Epidermal melanocyte (primary cell): ENCODE measurements around the gene CLCF1.

ENCODE experiments used
- DNase-seq: peaks from one replicate; pipeline ENCODE4 v3.0.0; 2011; ENCODE audit warnings: low spot score; ENCODE audit not compliant: insufficient read length

CLCF1 gene

DNA sequence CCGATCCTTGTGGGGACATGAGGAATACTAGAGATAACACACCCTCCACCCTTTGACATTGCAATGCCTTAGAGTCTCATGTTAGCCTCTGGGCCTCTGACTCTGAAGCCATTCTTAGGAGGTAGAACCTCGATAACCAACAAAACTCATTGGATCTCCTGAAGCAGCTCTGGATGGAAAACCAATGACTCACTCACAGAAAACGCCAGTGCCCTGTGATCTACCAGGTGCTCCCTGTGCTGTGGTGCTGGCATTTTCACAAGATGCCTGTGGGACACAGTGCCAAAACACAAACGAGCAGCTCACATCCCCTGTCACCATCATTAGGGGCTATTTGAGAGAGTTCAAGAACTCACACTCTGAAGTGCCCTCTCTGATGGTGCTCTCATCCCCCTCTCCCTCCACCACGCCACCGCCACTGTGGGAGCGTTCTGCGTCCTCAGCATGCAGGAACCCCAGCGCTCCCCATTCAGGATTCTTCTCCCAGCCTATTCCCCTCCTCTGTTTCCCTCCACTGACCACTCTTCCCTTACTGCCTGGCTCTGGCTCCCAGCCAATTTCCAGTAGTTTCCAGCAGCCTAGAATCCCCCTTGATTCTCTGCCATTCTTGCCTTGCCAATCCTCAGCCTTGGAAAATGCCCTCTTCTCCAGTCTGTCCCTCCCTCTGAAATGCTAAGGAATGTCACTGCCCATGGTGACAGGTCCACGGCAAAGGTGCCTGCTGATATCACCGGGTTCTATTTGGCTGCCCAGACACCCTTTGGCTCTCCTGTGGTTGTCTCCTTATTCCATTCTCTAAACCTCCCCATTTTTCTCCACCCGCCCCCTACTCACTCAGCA, 15.3 kb downstream of the CLCF1 start:
- DNase-seq, result no peak

GRCh38 chr11:67356864-67357561, 16.4 kb downstream of the CLCF1 start:
- peak; percentile 76 for DNase-seq

DNA sequence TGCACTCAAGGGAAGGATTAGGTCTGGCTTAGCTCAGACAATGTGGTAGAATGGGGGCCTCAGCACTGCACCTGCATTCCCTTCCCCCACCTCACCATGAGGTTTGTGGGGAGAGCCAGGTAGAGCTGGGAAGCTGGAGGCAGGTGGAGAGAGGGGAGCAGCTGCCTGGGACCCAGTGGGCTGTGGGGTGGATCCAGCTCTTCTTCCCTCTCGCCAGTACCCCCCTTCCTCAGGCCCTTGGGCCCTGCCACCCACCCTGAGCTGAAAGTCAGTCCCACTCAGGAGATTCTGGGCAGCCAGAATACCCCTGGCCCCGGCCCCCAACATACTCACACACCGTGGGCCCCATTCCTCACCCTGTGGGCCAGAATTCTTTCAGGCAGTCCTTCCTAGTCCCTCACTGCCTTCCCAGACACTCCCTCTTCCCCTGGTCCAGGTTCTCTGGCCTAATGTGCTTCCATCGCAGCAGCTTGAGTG, 17.0 kb downstream of the CLCF1 start:
- DNase-seq, result no peak

- no peak for DNase-seq
These were observed 17.5 kb downstream of the CLCF1 start for GRCh38 chr11:67355794-67356386.

- no peak for DNase-seq
These were observed 18.2 kb downstream of the CLCF1 start for GRCh38 chr11:67355023-67355793.

DNA sequence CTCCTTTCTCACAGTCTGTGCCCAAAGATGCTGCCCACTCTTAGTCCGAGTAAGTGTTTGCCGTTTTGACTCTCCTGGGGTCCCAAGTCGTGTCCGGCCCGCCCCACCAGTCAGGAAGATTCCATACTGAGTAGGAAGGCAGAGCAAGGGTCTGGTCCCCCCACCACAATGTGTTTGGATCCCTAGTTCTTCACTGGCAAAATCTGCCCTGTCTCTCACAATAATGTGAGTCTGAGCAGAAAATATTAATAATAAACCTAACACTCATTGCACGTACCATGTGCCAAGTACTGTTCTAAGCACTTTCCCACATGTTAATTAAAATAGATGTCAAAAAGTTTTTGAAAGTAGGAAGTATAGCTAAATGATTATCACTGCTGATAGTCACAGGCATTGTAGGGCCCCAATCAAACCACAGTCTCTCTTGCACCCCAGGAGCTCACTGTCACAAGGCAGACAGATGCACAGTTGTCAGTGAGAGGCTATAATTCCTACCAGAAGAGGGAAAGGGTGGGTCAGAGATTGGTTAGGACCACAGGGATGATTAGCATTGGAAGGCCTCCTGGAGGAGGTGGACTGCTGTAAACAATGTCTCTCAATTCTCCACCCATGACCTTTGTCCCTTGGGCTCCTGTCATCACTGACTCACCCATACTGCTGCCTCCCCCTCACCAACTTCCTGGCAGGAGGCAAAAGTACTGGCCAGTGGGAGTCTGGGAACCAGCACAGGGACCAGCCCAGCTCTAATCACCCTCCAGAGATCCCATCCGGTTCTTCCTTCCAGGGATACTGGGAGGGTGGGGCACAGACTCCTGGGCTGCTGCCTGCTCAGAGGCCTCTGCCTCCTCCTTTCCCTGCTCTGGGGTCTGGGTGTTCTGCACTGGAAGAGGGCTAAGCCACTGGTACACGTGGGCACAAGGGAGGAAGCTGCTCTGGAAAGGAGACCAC, 19.0 kb downstream of the CLCF1 start:
- DNase-seq, result no peak

GRCh38 chr11:67353317-67354074, 19.9 kb downstream of the CLCF1 start, which contains the start of gene POLD4:
Gene POLD4 (minus strand): TSS chr11:67353546. CDS start chr11:67353399, 147 bp downstream.
- peak; percentile 91 for DNase-seq

DNA sequence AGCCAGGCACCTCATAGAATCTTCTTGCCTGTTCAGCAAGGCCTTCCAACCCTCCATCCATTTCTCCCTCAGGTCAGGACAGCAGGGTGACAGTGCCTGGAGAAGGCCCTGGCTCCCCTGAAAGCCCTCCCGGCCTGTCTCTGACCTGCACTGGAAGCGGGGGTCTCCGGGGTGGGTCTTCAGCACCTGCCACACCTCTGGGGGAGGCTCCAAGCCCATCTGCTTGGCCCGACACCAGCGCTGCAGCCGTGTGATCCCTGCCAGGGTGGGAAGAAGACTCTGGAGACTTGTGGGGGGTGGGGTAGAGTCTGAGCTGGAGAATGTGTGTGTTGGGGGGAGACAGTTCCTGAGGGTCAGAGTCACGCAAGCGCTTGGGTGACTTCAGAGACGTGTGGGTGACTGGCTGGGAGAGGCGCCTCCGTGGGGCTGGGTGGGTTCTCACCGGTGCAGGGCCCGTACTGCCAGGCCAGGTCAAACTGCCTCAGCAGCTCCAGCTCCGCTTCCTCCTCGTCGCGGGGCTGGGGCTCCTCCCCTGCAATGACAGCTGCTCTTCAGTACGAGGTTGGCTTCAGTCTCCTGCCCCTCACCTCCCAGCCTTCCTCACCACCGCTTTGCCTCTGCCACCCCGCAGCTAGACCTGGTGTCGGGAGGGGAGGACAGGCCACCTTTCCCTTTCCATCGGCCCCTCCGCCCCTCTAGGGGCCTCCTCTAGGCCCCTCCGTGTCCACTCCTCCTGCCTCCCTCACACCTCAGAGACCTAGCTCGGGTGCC, 20.7 kb downstream of the CLCF1 start:
- no peak for DNase-seq

- no peak for DNase-seq
These were observed 22.0 kb downstream of the CLCF1 start for GRCh38 chr11:67351275-67352005.

DNA sequence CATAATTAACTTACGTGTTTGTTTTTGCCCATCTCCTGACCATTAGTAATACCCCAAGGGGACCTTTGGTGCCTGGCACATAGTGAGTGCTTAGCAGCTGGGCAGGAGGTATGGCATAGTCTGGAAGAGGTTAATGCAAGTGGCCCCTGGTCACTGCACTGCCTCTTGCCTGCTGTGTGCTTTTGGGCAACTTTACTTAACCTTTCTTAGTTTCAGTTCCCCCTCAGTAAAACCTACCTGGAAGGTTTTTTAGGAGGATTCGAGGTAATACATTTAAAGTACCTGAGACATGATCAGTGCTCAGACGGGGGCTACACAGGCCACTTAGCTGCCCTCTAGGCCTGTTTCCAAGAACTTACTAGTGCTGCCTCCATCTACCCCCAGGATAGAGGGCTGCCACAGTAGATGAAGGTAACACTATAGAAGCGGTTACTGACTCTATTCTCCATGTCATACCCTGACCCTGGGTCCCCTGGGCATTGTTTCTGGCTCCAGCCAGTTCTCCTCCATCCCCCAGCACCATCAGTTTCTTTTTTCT, 23.4 kb downstream of the CLCF1 start:
- DNase-seq, result no peak

DNA sequence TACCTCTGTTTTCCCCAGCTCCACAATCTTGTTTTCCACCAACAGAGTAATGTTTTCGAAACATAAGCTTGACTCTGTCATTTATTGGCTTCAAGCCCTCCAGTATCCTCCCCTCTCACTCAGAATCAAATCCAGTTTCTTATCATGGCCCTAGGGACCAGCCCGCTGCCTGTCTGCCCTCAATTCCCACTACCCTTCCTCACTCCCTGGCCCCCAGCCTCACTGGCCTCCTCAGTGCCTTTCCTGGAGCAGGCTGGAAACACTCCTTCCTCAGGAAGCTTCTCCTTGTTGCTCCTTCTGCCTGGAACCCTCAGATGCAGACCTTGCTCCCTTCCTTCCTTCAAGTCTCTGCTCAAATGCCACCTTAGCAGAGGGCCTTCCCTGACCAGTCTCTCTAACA, 23.9 kb downstream of the CLCF1 start:
- DNase-seq, result no peak

DNA sequence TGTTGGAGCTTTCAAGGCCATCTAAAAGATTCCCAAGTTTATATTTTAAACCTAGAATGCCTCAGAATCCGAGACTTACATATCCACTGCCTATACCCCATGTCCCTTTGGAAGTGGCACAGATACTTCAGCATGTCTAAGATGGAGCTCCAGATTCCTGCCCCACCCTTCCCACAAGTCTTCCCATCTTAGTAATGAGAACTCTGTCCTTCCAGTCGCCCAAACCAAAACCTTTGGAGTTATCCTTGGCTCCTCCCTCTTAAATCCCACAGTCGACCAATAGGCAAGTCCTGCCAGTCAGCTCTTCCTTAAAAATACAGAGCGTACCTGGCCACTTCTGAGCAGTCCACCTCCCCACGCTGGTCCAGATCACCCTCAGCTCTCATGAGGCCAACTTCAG, 24.4 kb downstream of the CLCF1 start:
- no peak for DNase-seq

GRCh38 chr11:67347964-67348749, 25.2 kb downstream of the CLCF1 start:
- no peak for DNase-seq

- DNase-seq, result no peak
These were observed 27.2 kb downstream of the CLCF1 start for GRCh38 chr11:67345920-67346819.

GRCh38 chr11:67345247-67345919, 28.0 kb downstream of the CLCF1 start:
- no peak for DNase-seq
